ENCODE measurements around the gene MIEN1.

DNA sequence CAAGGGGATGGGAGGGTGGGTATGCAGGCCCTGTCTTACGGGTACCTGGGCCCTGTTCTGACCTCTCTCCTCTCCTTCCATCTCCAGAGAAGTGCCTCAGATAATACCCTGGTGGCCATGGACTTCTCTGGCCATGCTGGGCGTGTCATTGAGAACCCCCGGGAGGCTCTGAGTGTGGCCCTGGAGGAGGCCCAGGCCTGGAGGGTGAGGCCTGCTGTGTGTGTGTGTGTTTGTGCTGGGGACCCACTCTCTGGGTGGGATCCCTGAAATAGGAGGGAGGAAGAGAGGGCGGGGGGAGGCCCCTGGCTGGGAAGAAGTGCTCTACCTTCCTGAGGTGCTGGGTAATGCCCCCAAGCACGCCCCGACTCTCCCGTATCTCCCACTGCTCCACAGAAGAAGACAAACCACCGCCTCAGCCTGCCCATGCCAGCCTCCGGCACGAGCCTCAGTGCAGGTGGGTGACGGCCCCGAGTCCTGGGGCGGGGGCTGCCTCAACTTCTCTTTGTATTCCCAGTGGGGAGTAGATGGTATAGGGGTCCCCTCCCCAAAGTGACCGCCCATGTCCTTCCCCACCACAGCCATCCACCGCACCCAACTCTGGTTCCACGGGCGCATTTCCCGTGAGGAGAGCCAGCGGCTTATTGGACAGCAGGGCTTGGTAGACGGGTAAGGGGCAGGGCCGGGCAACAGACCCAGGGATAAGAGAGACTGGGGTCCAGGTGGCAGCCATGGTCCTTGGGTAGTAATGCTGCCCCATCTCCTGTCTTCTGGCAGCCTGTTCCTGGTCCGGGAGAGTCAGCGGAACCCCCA lies 15.2 kb upstream of the MIEN1 start:
- TF ChIP-seq POLR2AphosphoS5 (IDR thresholded peaks at IDR 0.05) (no peak), CTCF (IDR thresholded peaks at IDR 0.05) (no peak)

Data from stomach (tissue), 4 donors.